AG04450 (cell line): ENCODE data around the gene FLT1. TPM values are rescaled to one million over a fixed set of nuclear protein-coding genes. Genes with fewer than 3 reads are reported as not detected.

ENCODE experiments used
- CTCF ChIA-PET: fragments of 300-600, 350-600 bp; formaldehyde crosslinking; extraction: SDS; loops from one replicate; lab custom pipeline; 2022; ENCODE audit warnings: antibody characterized with exemption, inconsistent platforms; lab: Charles Lee
- POLR2A ChIA-PET: fragments of 350-600 bp; formaldehyde crosslinking; extraction: SDS; loops from one replicate; lab custom pipeline; 2021; ENCODE audit warnings: antibody characterized with exemption, inconsistent platforms; lab: Yijun Ruan, JAX
- DNase-seq: peaks from one replicate; pipeline ENCODE4 v3.0.0-alpha.2; 2011; ENCODE audit warnings: low read depth, low spot score
- H3K27ac ChIP-seq: one replicate; pipeline ENCODE4 v1.5.1; 2012; ENCODE audit warnings: low read depth, low read length, control low read depth
- H3K27me3 ChIP-seq: one replicate; pipeline ENCODE4 v1.6.0; 2012; ENCODE audit warnings: low read length; ENCODE audit not compliant: control insufficient read depth, insufficient read depth
- H3K4me3 ChIP-seq: 2 replicates; pipeline ENCODE4 v1.5.1; 2011; ENCODE audit warnings: mild to moderate bottlenecking, low read depth, low read length, control low read depth
- H3K9me3 ChIP-seq: 2 replicates; pipeline ENCODE4 v1.5.1; 2012; ENCODE audit warnings: low read length; ENCODE audit not compliant: control insufficient read depth, insufficient read depth
- CTCF ChIP-seq: IDR thresholded peaks from 2 replicates; pipeline ENCODE4 v1.5.1; 2011; ENCODE audit warnings: low read depth, low read length, control low read depth, inconsistent platforms
- polyA plus RNA-seq: library from polyadenylated mRNA; depleted of rRNA; stranded (reverse); fragments of >200 nt; gene quantifications from 2 replicates; pipeline ENCODE4 v1.2.3, GENCODE V29; 2011

Gene FLT1
- polyA plus RNA-seq, 1 experiment = 2.4 TPM

GRCh38 chr13:28347456-28348371 lies 147.2 kb downstream of the FLT1 start:
- Histone ChIP-seq H3K4me3 (no peak overlapping the region), H3K27ac (no peak overlapping the region), H3K9me3 (no peaks in the 10 kb centered on the region), H3K27me3 (no peaks in the 10 kb centered on the region)
- TF ChIP-seq CTCF = no peak
- ChIA-PET POLR2A (no interaction called here), CTCF (no interaction called here)
- no peak for DNase-seq

- no peak for TF ChIP-seq CTCF
- Histone ChIP-seq H3K9me3 (no peaks in the 10 kb centered on the region), H3K27me3 (no peaks in the 10 kb centered on the region), H3K4me3 (no peak overlapping the region), H3K27ac (no peak overlapping the region)
- no peak for DNase-seq
- ChIA-PET POLR2A (no interaction called here), CTCF (no interaction called here)
Measured at GRCh38 chr13:28346154-28346553, 148.8 kb downstream of the FLT1 start.

DNA sequence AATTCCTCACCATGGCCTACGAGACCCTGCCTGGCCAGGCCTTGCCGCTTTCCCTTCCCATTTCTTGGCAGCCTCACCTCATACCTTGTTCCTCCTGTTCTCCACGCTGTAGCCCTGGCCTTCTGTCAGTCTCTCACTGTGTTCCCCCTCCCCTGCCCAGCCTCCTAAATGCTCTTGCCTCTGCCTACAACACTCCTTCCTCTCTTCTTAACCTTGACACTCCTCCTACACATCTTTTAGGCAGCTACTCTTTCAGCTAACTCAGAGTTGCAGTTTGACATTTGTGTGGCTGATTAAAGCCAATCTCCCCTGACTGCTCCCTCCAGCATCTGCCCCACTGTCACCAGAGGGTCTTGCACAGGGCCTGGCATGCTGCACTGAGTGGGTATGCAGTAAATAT lies 150.8 kb downstream of the FLT1 start:
- Histone ChIP-seq H3K9me3 (no peaks in the 10 kb centered on the region), H3K27me3 (no peaks in the 10 kb centered on the region), H3K4me3 (no peak overlapping the region), H3K27ac (no peak overlapping the region)
- ChIA-PET CTCF (interaction anchor here (0.8 kb wide), 1 partner anchor 20 kb away, joined by 3 read pairs; no protein-coding TSS in a partner anchor), POLR2A (no interaction called here)
- DNase-seq = no peak
- no peak for TF ChIP-seq CTCF

DNA sequence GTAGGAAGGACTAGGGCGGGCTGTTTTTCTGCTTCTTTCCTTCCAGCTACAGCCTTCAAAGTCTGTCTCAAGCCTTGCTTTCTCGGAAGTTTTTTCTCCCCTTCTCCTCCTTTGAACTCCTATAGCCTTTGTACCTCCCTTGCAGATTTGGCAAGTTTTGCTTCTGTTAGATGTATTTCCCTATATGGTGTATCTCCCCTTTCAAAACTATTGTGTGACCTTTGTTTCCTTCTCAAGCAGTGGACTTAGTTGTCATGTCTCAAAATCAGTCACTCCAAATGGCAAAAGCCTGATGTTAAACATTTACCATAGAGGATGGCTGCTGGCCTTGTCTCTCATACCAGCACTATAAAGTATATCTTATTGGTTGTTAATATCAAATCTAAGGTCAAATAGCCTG lies 152.7 kb downstream of the FLT1 start:
- H3K27ac ChIP-seq = no peak overlapping the region
- ChIA-PET CTCF (interaction anchor here (0.8 kb wide), 1 partner anchor 18 kb away, joined by 3 read pairs; no protein-coding TSS in a partner anchor), POLR2A (no interaction called here)
- TF ChIP-seq CTCF = no peak
- no peaks in the 10 kb centered on the region for H3K27me3 ChIP-seq
- no peak overlapping the region for H3K4me3 ChIP-seq
- no peaks in the 10 kb centered on the region for H3K9me3 ChIP-seq
- DNase-seq = no peak

DNA sequence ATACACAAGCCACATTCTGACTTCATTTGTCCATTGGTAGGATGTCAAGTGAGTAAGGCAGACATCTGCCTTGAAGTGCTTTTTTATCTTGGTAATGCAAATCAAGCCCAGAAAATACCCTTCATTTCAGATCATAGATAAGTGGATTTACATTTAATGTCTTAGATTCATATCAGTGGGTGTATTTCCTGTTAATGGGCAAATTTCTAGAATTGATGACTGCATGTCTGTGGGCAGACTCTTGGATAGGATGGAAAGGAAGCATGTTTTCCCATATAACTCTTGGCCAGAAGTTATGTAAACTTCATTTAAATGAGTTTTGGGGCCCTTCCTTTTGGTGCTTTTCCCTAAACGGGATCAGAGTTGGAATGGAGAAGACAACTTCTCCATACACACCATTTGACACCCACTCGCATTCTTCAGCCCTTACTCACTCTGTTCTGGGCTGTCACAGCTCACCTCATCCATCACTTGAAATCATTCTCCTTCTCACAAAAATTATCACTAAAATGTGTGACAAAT lies 154.6 kb downstream of the FLT1 start:
- POLR2A ChIA-PET = no interaction called here
- Histone ChIP-seq H3K27ac (no peak overlapping the region), H3K4me3 (no peak overlapping the region), H3K9me3 (no peaks in the 10 kb centered on the region; the same call in 1 of the 2 replicates), H3K27me3 (no peaks in the 10 kb centered on the region)
- CTCF ChIA-PET = interaction anchor here (0.7 kb wide), 1 partner anchor 1858 kb away, joined by 3 read pairs; no protein-coding TSS in a partner anchor
- TF ChIP-seq CTCF = no peak
- no peak for DNase-seq
